Fibroblast of gingiva (primary cell): ENCODE results near the gene SNAPC2.
"Not testable (repeated sequence)": the region's sequence is repeated elsewhere in the genome, so short reads cannot be mapped to it uniquely, and the experiment has no call there.

Experiments used
- DNase-seq: peaks from one replicate; pipeline ENCODE4 v3.0.0-alpha.2; 2011; ENCODE audit warnings: low read depth

SNAPC2 gene

DNA sequence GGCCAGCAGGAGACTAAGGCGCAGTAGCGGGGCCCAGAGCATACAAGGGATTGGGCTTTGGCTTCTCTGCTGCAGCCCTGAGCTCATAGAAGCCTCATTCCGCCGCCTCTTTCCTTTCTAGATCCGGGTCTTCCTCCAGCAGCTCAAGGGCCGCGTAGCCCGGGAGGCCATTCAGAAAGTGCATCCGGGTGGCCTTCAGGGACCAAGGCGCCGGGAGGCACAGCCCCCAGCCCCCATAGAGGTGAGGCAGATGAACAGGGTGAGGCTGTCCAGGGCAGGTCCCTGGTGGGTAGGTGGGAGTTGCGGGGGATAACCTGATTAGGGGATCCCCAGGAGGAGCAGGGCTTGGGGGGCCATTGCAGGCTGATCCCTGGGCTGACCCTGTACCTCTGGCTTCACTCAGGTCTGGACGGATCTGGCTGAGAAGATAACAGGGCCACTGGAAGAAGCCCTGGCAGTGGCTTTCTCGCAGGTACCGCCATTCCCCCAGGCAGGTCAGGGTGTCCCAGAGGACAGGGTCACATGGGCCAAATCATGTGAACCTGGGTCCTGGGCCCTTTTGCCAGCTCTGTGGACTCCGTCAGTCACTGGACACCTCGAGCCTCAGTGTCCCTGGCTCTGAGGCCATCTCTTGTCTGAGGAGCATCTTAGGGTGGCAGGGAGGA, 1.3 kb downstream of the SNAPC2 start:
- no peak for DNase-seq

DNA sequence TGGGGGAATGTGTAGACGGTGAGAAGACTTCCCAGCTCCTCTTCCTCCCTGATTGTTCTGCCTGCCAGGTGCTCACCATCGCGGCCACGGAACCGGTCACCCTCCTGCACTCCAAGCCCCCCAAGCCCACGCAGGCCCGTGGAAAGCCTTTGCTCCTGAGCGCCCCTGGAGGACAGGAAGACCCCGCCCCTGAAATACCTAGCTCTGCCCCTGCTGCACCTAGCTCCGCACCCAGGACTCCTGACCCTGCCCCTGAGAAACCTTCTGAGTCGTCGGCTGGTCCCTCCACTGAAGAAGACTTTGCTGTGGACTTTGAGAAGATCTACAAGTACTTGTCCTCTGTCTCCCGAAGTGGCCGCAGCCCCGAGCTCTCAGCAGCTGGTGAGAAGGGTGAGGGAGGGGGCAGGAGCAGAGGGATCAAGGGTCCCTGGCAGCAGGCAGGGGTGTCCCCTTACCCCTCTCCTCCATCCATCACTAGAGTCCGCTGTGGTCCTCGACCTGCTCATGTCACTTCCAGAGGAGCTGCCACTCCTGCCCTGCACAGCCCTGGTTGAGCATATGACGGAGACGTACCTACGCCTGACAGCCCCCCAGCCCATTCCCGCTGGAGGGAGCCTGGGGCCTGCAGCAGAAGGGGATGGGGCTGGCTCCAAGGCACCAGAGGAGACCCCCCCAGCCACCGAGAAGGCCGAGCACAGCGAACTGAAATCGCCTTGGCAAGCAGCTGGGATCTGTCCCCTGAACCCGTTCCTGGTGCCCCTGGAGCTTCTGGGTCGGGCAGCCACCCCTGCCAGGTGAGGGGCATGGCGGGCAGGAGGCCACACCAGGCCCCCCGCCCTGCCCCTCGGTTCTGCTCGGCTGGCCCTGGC, 2.1 kb downstream of the SNAPC2 start:
- DNase-seq = no peak

GRCh38 chr19:7922836-7923195, 2.7 kb downstream of the SNAPC2 start:
- no peak for DNase-seq

DNA sequence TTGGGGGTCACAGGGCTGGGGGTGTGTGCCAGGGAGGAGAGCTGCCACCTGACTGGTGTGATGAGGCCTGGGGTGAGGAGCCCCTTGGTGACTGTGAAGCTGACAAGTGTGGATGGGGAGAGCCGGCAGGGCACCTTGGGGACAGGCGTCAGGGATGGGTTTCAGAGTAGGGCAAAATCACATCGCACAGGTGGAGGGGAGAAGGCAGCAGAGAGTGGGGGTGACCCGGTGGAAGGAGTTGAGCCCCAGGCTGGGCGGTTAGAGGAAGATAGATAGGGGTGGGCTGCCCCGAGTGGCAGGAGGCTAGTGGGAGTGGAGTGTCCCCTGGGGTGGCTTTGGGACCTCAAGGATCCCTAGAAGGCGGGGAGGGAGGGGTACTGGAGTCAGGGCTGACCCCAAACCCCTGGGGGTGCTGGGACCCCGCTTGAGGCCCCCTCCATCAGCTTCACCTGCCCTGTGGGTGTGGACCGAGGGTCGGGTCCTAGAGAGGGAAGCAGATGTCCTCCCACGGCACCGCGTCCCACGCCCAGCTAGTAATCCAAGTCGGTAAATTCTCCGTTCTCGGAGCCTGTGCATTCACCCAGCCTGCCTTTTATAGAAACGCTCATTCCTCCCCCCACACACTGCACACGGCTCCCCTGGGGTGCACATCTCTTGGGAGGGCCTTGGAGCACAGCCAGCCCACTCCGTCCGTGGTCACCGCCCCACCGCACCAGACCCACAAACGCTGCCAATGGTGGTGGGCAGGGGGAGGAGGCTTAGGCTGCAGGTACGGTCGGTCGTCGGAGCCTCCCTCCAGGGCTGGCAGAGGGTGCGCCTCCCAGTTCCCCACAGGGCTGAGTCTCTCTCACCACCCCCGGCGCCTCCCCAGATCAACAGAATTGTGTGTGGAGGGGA, 3.4 kb downstream of the SNAPC2 start:
- DNase-seq = no peak

GRCh38 chr19:7924241-7924640, 4.1 kb downstream of the SNAPC2 start:
- DNase-seq = no peak

DNA sequence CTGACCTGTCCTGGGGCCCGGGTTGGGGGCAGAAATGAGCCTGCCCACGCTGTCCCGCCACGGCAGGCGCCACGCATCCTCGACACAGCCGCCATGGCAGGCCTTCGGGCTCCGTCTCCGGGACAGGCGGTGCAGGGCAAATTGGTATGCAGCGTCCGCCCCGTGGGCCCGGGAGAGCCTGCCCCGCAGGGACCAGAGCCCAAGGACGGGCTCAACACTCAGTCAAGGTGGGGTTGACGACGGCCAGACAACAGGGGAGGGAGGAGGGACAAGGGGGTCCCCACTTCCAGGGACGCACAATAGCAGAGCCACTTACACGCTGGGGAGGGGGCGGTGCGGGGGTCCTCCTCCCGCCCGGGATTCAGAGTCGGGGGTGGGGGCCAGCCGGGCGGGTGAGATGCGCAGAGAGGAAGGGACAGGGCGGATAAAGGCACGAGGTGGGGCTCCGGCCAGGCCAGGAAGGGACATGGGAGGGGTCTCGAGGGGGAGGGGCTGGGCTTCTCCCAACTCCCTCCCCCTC, 4.6 kb downstream of the SNAPC2 start:
- no peak for DNase-seq

- DNase-seq = peak; percentile 37
Measured at GRCh38 chr19:7925171-7925851, 5.2 kb downstream of the SNAPC2 start.

DNA sequence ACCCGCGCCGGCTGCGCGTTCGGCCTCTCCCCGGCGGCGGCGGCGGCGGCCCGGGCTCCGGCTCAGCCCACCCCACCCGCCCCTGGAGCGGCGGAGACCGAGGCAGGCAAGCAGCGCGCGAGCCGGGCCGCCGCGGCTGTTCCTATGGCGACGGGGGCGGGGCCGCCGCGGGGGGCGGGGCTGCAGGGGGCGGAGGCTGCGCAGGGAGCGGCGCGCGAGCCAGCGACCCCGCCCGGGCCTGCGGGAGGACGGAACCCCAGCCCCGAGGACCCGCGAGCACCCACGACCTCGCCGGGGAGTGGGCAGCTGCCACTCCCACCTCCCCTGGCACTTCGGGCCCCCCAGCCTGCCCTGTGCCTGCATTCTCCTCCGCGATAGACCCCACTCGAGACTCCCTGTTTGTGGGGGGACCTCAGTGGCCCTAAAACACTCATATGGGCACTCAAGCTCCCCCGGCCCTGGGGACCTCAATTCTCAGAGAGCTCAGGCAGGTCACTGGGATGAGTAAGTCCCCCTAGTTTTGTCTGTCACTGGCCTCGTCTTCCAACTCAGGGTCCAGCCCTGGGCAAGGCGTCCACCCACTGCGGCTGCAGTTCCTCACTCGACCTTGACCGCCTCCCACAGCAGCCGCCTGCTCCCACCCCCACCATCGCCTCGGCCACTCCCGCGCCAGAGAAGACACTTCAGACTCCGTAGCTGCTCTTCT, 6.0 kb downstream of the SNAPC2 start, which contains the start of gene CTXN1:
TSS of gene CTXN1 (minus strand) at position 115 of the 706 bp plus-strand sequence. CDS start 597 bp downstream, outside the sequence.
- peak; percentile 21 for DNase-seq

GRCh38 chr19:7926727-7927604, 6.8 kb downstream of the SNAPC2 start:
- no peak for DNase-seq

GRCh38 chr19:7927605-7928333, 7.6 kb downstream of the SNAPC2 start:
- DNase-seq = no peak

GRCh38 chr19:7928334-7928706, 8.2 kb downstream of the SNAPC2 start:
- no peak for DNase-seq

GRCh38 chr19:7928741-7929701, 8.9 kb downstream of the SNAPC2 start:
- DNase-seq = peak; percentile 79

GRCh38 chr19:7930030-7930429, 9.9 kb downstream of the SNAPC2 start:
- DNase-seq = not testable (repeated sequence)

DNA sequence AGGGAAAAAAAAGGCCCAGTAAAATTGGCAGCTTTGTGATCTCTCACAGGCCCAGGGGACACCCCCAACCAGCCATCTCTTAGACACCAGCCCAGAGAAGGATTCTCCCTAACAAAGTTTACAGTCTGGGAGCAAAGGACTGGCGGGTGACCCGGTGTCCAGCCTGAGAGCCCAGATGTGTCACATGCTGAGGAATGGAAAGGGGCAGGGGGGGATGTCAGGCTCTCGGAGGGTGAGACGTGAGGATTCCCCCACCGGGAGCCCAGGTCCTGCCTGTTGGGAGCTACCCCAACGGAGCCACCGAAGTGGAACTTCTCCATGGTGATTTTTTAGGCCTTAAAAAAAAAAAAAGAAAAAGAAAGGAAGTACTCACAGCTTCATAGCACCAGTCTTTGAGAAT, 10.6 kb downstream of the SNAPC2 start:
- DNase-seq = no peak

- DNase-seq = no peak
Measured at GRCh38 chr19:7931221-7932061, 11.3 kb downstream of the SNAPC2 start.

DNA sequence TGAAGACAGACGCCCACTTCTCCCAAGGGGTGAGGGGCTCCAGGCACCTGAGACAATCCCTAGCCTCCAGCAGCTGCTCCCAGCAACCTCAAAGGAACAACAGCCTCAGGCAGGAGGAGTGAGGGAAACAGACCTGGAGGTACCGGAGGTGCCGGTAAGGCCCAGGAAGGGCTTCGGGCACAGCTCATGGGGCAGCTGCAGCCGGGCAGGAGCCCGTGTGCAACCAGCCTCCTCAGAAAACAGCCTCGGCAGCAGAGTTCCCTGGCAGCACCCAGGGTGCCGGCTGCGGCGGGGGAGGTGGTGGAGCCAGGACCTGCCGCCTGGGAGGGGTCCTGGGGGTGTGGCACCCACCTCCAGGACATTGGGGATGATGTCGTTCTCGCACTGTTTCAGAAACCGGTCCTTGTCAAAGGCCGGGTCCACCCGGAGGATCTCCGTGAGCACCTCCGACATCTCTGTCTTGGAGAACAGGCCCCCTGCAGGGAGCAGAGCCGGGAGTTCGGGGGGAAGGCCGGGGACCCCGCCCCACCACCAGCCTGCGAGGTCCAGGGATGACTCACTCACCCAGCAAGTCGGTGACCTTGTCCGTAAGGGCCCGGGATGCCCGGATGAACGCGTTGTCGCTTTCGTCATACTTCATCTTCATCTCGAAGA, 12.3 kb downstream of the SNAPC2 start:
- DNase-seq = no peak

DNA sequence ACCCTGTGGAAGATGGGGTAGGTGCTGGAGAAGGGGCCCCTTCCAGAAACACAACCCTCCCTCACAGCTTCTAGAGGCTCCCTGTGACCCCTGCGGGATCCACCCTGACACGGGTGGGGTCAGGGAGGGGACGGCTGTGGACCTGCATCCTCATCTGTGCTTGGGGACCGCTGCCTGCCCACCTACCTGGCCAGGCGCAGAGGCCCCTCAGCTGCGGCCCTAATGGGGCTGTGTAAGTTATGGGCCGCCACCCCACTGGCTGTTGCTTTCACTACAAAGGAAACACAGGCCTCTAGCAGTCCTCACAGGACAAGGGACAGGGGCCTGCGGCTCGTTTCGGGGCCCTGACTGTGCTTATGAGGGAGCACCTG, 12.8 kb downstream of the SNAPC2 start:
- DNase-seq = no peak
